Adrenal gland (tissue), 12 donors: ENCODE data around the gene NBL1. TPM values are rescaled to one million over a fixed set of nuclear protein-coding genes. Genes with fewer than 3 reads are reported as not detected.

Experiments used
- DNase-seq, 7 donors: peaks; one replicate each; pipeline ENCODE4 v3.0.0-alpha.2; 2019 to 2020
- H3K27ac ChIP-seq, 5 donors: fragments of 200-600 bp; sonication (generic) in 4 of 5; 1 replicate in 3 of 5; 2 replicates in 2 of 5; pipeline versions ENCODE4 v1.5.1 to v1.8.0; 2016 to 2020; ENCODE audit warnings: mild to moderate bottlenecking in 1 of 5
- H3K27me3 ChIP-seq: fragments of 200-600 bp; 2 replicates; pipeline ENCODE4 v1.8.0; 2021
- H3K36me3 ChIP-seq, 2 donors: fragments of 200-600 bp; replicated peaks in 1 of 2; 1 replicate in 1 of 2; 2 replicates in 1 of 2; pipeline versions ENCODE4 v1.5.1 to v1.8.0; 2018 to 2022
- H3K4me1 ChIP-seq, 2 donors: fragments of 200-600 bp; replicated peaks in 1 of 2; 1 replicate in 1 of 2; 2 replicates in 1 of 2; pipeline versions ENCODE4 v1.5.1 to v1.8.0; 2018 to 2021
- H3K4me3 ChIP-seq, 4 donors: fragments of 200-600 bp; sonication (generic) in 3 of 4; one replicate each; pipeline ENCODE4 v1.5.1; 2016 to 2018
- H3K9me3 ChIP-seq, 3 donors: fragments of 200-600 bp; sonication (generic) in 1 of 3; replicated peaks in 1 of 3; 1 replicate in 2 of 3; 2 replicates in 1 of 3; pipeline versions ENCODE4 v1.5.1 to v1.8.0; 2016 to 2021
- POLR2A ChIP-seq, 2 donors: fragments of 450-650 bp; IDR thresholded peaks; one replicate each; pipeline ENCODE4 v1.6.1; 2017; ENCODE audit warnings: antibody characterized with exemption in 2 of 2, mild to moderate bottlenecking in 2 of 2, moderate library complexity in 1 of 2
- WGBS, 4 donors: extraction: QIAGEN DNeasy Blood & Tissue Kit in 2 of 4; methylation state at CpG; one replicate each; pipeline versions ENCODE4 v1.1.5 to v1.1.7; 2013 to 2017; 5-methylcytosine and 5-hydroxymethylcytosine counted together
- intact Hi-C, 2 donors: fragments of 100-400 bp; cut with DNase I; formaldehyde crosslinking; loops; one replicate each; pipeline versions ENCODE4 v1.14.1 to v1.15.0; 2022 to 2023
- polyA plus RNA-seq, 3 donors: library from polyadenylated mRNA; stranded (reverse); fragments of 200-250 nt in 2 of 3; fragments of 350-450 nt in 1 of 3; fragmentation: Illumina TruSeq in 1 of 3; extraction: RNeasy Lipid Tissue Mini Kit (QIAGEN cat#74804) in 1 of 3; gene quantifications; one replicate each; pipeline ENCODE4 v1.2.3, GENCODE V29; 2013 to 2014
- total RNA-seq, 9 donors: library from RNA; depleted of rRNA in 4 of 9; stranded (reverse); fragments of >200 nt in 4 of 9; fragments of 120-200 nt in 1 of 9; fragmentation: NEBNext Ultra II Directional in 1 of 9; extraction: Animal tissue kit (Norgen Biotek cat#: 25700) in 1 of 9; gene quantifications; one replicate each; pipeline versions ENCODE4 v1.1.0 to v1.2.4, GENCODE V29; 2013 to 2023
- TF ChIP-seq, protein P1 (sequence below), 6 experiments: fragments of 450-650 bp in 4 of 6; fragments of 200-600 bp in 2 of 6; sonication (generic) in 1 of 6; IDR thresholded peaks; 1 replicate in 5 of 6; 2 replicates in 1 of 6; pipeline versions ENCODE4 v1.5.1 to v1.8.0; 2016 to 2021; ENCODE audit warnings: antibody characterized with exemption in 6 of 6, mild to moderate bottlenecking in 2 of 6, moderate library complexity in 1 of 6
- donor health status: healthy with polysubstance abuse.
- donor health status: Bipolar disorder and iron deficiency.
- donor health status: DM: yes; HTN: yes; CAD: no.
- donor health status: DM: no; HTN: no; CAD: no.
- donor health status: DM: no; HTN: no; CAD: no.
- donor health status: DM: yes; HTN: yes; CAD: no.

Gene NBL1
- total and polyA plus RNA-seq, 12 donors: 4.2 to 61.0 (median 26.0) TPM

DNA sequence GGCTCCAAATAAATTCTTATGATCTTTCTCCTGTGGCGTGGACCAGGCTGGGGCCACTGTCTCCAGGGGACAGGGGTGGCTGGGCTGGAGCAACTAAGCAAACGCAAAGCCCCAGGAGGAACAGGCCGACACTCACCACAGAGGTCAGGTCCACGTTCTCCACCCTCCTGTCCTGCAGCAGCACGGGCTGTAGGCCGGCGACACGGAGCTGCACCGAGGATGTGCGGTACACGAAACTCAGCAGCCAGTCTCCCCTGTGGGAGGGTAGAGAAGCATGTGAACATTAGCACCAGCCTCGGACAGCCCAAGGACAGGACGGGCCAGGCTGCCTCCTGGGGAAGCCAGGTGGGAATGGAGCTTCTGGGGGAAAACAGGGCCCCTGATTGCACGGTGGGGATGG, 50.2 kb downstream of the NBL1 start:
- no peak overlapping the region for H3K4me3 ChIP-seq
- TF ChIP-seq POLR2A (IDR thresholded peaks at IDR 0.05): no peak
- TF ChIP-seq, protein P1, sequence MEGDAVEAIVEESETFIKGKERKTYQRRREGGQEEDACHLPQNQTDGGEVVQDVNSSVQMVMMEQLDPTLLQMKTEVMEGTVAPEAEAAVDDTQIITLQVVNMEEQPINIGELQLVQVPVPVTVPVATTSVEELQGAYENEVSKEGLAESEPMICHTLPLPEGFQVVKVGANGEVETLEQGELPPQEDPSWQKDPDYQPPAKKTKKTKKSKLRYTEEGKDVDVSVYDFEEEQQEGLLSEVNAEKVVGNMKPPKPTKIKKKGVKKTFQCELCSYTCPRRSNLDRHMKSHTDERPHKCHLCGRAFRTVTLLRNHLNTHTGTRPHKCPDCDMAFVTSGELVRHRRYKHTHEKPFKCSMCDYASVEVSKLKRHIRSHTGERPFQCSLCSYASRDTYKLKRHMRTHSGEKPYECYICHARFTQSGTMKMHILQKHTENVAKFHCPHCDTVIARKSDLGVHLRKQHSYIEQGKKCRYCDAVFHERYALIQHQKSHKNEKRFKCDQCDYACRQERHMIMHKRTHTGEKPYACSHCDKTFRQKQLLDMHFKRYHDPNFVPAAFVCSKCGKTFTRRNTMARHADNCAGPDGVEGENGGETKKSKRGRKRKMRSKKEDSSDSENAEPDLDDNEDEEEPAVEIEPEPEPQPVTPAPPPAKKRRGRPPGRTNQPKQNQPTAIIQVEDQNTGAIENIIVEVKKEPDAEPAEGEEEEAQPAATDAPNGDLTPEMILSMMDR (IDR thresholded peaks at IDR 0.05): no peak
- WGBS, 4 donors: 85 to 90% (median 87%) methylated on average over 10 to 14 of the region's 14 CpGs
- H3K4me1 ChIP-seq: no peaks in the 10 kb centered on the region
- no peak for DNase-seq
- intact Hi-C loops: no loop called here
- no peaks in the 10 kb centered on the region for H3K27me3 ChIP-seq
- no peaks in the 10 kb centered on the region for H3K9me3 ChIP-seq
- H3K36me3 ChIP-seq: peaks cover 0 to 14% of the 10 kb centered on the region in 2 donors
- H3K27ac ChIP-seq: no peak overlapping the region

DNA sequence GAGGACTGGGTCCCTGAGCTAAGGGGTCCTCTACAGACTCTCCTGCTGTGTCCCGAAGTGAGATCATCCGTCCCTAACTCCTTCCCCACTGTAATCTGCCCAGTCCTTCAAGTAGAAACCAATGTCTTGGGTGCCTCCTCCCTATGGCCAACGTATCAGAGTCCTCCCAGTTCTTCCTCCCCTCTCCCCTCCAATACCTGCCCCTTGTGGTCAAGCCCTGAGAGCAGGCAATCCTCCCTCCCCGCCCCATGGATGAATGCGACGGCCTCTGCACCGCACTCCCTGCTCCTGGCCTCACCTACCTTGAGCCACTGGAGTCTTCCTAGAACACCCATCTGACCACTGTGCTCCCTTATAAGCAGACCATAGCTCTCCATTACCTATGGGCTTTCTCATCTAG, 51.7 kb downstream of the NBL1 start:
- DNase-seq: no peak
- no peaks in the 10 kb centered on the region for H3K4me1 ChIP-seq
- peaks cover 0 to 14% of the 10 kb centered on the region in 2 donors for H3K36me3 ChIP-seq
- intact Hi-C loops: no loop called here
- no peaks in the 10 kb centered on the region for H3K9me3 ChIP-seq
- 93 to 96% (median 94%) methylated on average over 5 to 7 of the region's 7 CpGs for WGBS, 4 donors
- H3K4me3 ChIP-seq: no peak overlapping the region
- TF ChIP-seq, protein P1 (IDR thresholded peaks at IDR 0.05): no peak
- TF ChIP-seq POLR2A (IDR thresholded peaks at IDR 0.05): no peak
- no peaks in the 10 kb centered on the region for H3K27me3 ChIP-seq
- no peak overlapping the region for H3K27ac ChIP-seq

GRCh38 chr1:19696820-19697219, 52.7 kb downstream of the NBL1 start:
- Histone ChIP-seq H3K27ac (no peak overlapping the region), H3K9me3 (no peaks in the 10 kb centered on the region), H3K36me3 (peaks cover 0 to 14% of the 10 kb centered on the region in 2 donors), H3K4me3 (no peak overlapping the region), H3K4me1 (no peaks in the 10 kb centered on the region), H3K27me3 (no peaks in the 10 kb centered on the region)
- DNase-seq: no peak
- 94 to 98% (median 95%) methylated on average over 8 of the region's 8 CpGs for WGBS, 4 donors
- intact Hi-C loops: no loop called here
- no peak for TF ChIP-seq POLR2A (IDR thresholded peaks at IDR 0.05)
- TF ChIP-seq, protein P1 (IDR thresholded peaks at IDR 0.05): no peak

GRCh38 chr1:19698181-19698580, 54.1 kb downstream of the NBL1 start:
- TF ChIP-seq, protein P1 (IDR thresholded peaks at IDR 0.05): no peak
- TF ChIP-seq POLR2A (IDR thresholded peaks at IDR 0.05): no peak
- 88 to 96% (median 93%) methylated on average over 1 to 4 of the region's 4 CpGs for WGBS, 4 donors

More at GRCh38 chr1:19698181-19698580, 54.1 kb downstream of the NBL1 start:
- intact Hi-C loops: no loop called here
- Histone ChIP-seq H3K4me3 (no peak overlapping the region), H3K9me3 (no peaks in the 10 kb centered on the region), H3K27ac (no peak overlapping the region), H3K27me3 (no peaks in the 10 kb centered on the region), H3K4me1 (no peaks in the 10 kb centered on the region), H3K36me3 (peaks cover 0 to 14% of the 10 kb centered on the region in 2 donors)
- DNase-seq: no peak
